KMS-11 (cell line): ENCODE data around the gene SLC25A21.

Experiments
- H2AFZ ChIP-seq: fragments of 200-600 bp; sonication (generic); 2 replicates; pipeline ENCODE4 v1.6.1; 2016; ENCODE audit warnings: antibody characterized with exemption, mixed run types, low read depth
- H3K27ac ChIP-seq: fragments of 200-600 bp; sonication (generic); 2 replicates; pipeline ENCODE4 v1.6.1; 2016; ENCODE audit warnings: mild to moderate bottlenecking, mixed run types
- H3K27me3 ChIP-seq: fragments of 200-600 bp; sonication (generic); 2 replicates; pipeline ENCODE4 v1.6.1; 2017; ENCODE audit warnings: mild to moderate bottlenecking, low read depth, mixed run types, moderate library complexity; ENCODE audit not compliant: insufficient read depth
- H3K36me3 ChIP-seq: fragments of 200-600 bp; sonication (generic); 2 replicates; pipeline ENCODE4 v1.6.1; 2017; ENCODE audit warnings: mild to moderate bottlenecking, mixed run types; ENCODE audit not compliant: insufficient read depth
- H3K4me1 ChIP-seq: fragments of 200-600 bp; sonication (generic); 2 replicates; pipeline ENCODE4 v1.6.1; 2016; ENCODE audit warnings: mild to moderate bottlenecking, low read depth, mixed run types; ENCODE audit not compliant: poor library complexity, severe bottlenecking
- H3K4me2 ChIP-seq: fragments of 200-600 bp; sonication (generic); 2 replicates; pipeline ENCODE4 v1.7.0; 2016; ENCODE audit warnings: mild to moderate bottlenecking, mixed run types
- H3K4me3 ChIP-seq: fragments of 200-600 bp; sonication (generic); IDR thresholded peaks from 2 replicates; pipeline ENCODE4 v1.6.1; 2017; ENCODE audit warnings: low read depth, low read length, mixed read lengths; ENCODE audit not compliant: insufficient read depth
- H3K79me2 ChIP-seq: fragments of 200-600 bp; sonication (generic); 2 replicates; pipeline ENCODE4 v1.6.1; 2016; ENCODE audit warnings: low read depth, mixed run types; ENCODE audit not compliant: insufficient read depth
- H3K9ac ChIP-seq: fragments of 200-600 bp; sonication (generic); 2 replicates; pipeline ENCODE4 v1.6.1; 2016; ENCODE audit warnings: mild to moderate bottlenecking, mixed run types
- H4K20me1 ChIP-seq: fragments of 200-600 bp; sonication (generic); 2 replicates; pipeline ENCODE4 v1.6.1; 2016; ENCODE audit warnings: mild to moderate bottlenecking, mixed run types; ENCODE audit not compliant: insufficient read depth
- TF ChIP-seq, protein P1 (sequence below): fragments of 200-600 bp; sonication (generic); conservative IDR thresholded peaks from 2 replicates; pipeline ENCODE4 v1.6.1; 2017; ENCODE audit warnings: low read depth, mild to moderate bottlenecking, antibody characterized with exemption, low read length, moderate library complexity, mixed read lengths

Gene SLC25A21

DNA sequence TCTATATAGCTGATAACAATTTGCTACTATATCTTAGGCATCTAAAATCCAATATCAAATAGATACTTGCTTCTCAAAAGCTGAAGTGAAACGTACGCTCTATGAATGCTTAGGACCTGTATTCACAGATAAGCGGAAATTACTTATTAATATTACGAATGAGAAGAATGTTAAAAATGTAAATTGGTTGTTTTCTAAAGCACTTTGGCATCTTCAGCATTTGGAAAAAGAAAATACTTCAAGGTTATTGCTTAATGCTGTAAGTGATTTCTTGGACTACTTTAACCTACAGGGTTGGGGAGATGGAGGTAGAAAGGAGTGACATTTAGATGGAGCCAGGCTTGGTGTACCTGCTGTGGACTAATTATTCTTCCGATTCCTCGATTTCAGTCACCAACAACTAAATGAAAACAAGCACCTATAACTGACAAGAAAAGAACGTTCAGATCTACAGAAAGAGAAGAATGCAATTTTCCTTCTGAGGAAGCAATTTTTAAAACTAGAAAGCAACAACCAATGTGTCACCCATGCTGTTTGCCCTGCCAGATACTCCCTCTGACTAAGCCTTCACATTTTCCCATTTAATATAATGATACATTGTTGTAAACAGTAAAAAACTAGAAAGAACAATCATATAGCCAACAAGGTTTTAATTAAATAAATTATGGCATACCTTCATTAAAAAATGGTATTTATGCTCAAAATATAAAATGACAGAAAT, 49.3 kb downstream of the SLC25A21 start:
- H3K4me2 ChIP-seq: no peak overlapping the region
- no peaks in the 10 kb centered on the region for H3K27me3 ChIP-seq
- H3K79me2 ChIP-seq: no peaks in the 10 kb centered on the region
- no peaks in the 10 kb centered on the region for H3K36me3 ChIP-seq
- TF ChIP-seq, protein P1, sequence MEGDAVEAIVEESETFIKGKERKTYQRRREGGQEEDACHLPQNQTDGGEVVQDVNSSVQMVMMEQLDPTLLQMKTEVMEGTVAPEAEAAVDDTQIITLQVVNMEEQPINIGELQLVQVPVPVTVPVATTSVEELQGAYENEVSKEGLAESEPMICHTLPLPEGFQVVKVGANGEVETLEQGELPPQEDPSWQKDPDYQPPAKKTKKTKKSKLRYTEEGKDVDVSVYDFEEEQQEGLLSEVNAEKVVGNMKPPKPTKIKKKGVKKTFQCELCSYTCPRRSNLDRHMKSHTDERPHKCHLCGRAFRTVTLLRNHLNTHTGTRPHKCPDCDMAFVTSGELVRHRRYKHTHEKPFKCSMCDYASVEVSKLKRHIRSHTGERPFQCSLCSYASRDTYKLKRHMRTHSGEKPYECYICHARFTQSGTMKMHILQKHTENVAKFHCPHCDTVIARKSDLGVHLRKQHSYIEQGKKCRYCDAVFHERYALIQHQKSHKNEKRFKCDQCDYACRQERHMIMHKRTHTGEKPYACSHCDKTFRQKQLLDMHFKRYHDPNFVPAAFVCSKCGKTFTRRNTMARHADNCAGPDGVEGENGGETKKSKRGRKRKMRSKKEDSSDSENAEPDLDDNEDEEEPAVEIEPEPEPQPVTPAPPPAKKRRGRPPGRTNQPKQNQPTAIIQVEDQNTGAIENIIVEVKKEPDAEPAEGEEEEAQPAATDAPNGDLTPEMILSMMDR: no peak
- no peaks in the 10 kb centered on the region for H4K20me1 ChIP-seq
- no peak overlapping the region for H3K27ac ChIP-seq
- no peak overlapping the region for H2AFZ ChIP-seq
- no peak overlapping the region for H3K4me3 ChIP-seq
- no peaks in the 10 kb centered on the region for H3K4me1 ChIP-seq
- no peak overlapping the region for H3K9ac ChIP-seq

DNA sequence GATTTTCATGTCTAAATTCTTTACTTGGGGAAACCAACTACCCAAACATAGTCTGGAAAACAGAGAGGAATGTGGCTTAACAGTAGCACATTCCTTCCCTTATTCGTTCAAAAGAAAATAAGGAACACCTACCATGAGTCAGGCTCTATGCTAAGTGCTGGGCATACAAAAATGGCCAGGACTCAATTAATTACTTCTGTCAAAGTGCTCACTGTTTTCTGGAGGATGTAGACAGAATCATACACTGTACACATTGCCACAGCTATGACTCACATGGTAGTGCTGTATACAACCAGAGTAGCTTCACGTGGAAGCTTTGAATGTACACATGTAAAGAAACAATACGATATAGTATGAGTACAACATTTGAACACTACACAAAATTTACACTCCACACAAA, 50.1 kb downstream of the SLC25A21 start:
- Histone ChIP-seq H3K36me3 (no peaks in the 10 kb centered on the region), H3K27ac (no peak overlapping the region), H3K27me3 (no peaks in the 10 kb centered on the region), H3K9ac (no peak overlapping the region), H3K4me2 (no peak overlapping the region), H3K4me1 (no peaks in the 10 kb centered on the region), H3K79me2 (no peaks in the 10 kb centered on the region), H4K20me1 (no peaks in the 10 kb centered on the region), H3K4me3 (no peak overlapping the region), H2AFZ (no peak overlapping the region)
- TF ChIP-seq, protein P1: no peak

DNA sequence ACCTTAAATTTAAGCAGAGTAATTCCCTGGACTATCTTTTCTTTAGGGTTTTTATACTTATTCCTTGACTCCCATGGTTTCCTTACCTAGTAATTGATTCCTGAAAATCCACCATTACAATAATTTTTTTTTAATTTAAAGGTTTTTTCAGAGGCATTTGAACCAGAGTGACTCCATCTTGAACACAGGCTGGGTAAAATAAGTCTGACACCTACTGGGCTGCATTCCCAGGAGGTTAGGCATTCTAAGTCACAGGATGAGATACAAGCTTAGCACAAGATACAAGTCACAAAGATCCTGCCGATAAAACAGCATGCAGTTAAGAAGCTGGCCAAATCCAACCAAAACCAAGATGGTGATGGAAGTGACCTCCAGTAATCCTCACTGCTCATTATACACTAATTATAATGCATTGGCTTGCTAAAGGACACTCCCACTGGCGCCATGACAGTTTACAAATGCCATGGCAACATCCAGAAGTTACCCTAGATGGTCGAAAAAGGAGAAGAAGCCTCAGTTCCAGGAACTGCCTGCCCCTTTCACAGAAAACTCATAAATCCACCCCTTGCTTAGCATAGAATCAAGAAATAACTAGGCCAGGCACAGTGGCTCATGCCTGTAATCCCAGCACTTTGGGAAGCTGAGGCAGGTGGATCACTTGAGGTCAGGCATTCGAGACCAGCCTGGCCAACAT, 53.6 kb downstream of the SLC25A21 start:
- Histone ChIP-seq H2AFZ (no peak overlapping the region), H3K36me3 (no peaks in the 10 kb centered on the region), H3K27ac (no peak overlapping the region), H3K4me2 (no peak overlapping the region), H3K4me1 (no peaks in the 10 kb centered on the region), H3K4me3 (no peak overlapping the region), H3K9ac (no peak overlapping the region), H3K27me3 (no peaks in the 10 kb centered on the region), H4K20me1 (no peaks in the 10 kb centered on the region), H3K79me2 (no peaks in the 10 kb centered on the region)
- TF ChIP-seq, protein P1: no peak

DNA sequence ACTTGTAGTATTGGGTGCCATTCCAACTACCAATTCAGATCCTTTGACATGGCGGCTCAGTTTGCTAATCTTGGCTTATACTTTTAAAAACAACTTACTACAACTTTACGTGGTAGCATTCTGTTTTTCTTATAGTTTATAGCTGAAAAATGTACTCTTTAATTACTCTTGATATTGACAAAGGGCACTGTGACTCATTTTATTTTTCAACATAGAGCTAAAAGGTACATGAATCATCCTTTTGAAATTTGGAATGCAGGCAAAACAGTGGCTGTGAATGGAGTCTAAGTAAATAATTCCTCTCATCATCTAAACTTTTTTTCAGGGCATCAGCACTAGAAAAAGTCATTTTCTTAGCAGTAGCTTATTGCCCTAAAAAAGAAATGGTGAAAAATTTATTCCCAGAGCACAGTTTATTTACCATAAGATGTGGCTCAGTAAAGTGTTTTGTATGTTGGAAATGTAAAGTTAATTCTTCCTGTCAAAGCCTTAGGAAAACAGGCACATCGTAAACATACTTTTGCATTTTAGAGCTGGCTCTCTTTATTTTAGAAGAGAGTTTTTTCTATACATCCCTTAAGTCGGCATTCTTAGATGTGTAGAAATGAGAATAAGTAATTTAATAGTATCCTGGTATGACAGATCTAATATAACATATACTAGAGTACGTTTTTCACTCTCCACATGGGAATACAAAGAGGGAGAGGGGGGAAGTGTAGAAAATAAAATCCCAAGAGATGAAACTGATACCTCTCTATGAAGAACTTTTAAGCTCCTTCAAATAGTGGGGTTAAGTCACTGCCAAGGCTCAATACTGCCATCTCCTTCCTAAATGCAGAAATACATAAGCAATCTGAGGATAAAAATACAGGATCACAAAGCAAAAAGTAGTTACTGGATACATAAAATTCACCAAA, 55.2 kb downstream of the SLC25A21 start:
- TF ChIP-seq, protein P1: no peak
- no peaks in the 10 kb centered on the region for H3K27me3 ChIP-seq
- H2AFZ ChIP-seq: no peak overlapping the region
- H3K4me1 ChIP-seq: no peaks in the 10 kb centered on the region
- no peaks in the 10 kb centered on the region for H3K36me3 ChIP-seq
- H3K9ac ChIP-seq: no peak overlapping the region
- no peak overlapping the region for H3K4me3 ChIP-seq
- H4K20me1 ChIP-seq: no peaks in the 10 kb centered on the region
- no peaks in the 10 kb centered on the region for H3K79me2 ChIP-seq
- H3K4me2 ChIP-seq: no peak overlapping the region
- H3K27ac ChIP-seq: no peak overlapping the region
